Activated T-cell treated with anti-CD3 and anti-CD28 coated beads, Interleukin-2, amount 50 U/mL, for 24 hours (primary cell): ENCODE results near the gene CDC42.
A peak's percentile ranks its signal among the peaks of the same experiment; 100 is the strongest.
"Not testable (repeated sequence)": the region's sequence is repeated elsewhere in the genome, so short reads cannot be mapped to it uniquely, and the experiment has no call there.

Experiments
- DNase-seq: peaks from one replicate; pipeline ENCODE4 v3.0.0-alpha.2; 2020
- H3K27ac Mint-ChIP-seq: 2 replicates; pipeline ENCODE4 v1.8.0; 2020; ENCODE audit warnings: mild to moderate bottlenecking, mixed read lengths
- H3K27me3 Mint-ChIP-seq: 2 replicates; pipeline ENCODE4 v1.8.0; 2020; ENCODE audit warnings: mixed read lengths
- H3K36me3 Mint-ChIP-seq: 2 replicates; pipeline ENCODE4 v1.8.0; 2020; ENCODE audit warnings: low read depth, mixed read lengths
- H3K4me1 Mint-ChIP-seq: 2 replicates; pipeline ENCODE4 v1.8.0; 2020; ENCODE audit warnings: low read depth, mixed read lengths
- H3K4me3 Mint-ChIP-seq: 2 replicates; pipeline ENCODE4 v1.8.0; 2020; ENCODE audit warnings: mild to moderate bottlenecking, moderate library complexity, mixed read lengths
- H3K9me3 Mint-ChIP-seq: 2 replicates; pipeline ENCODE4 v1.8.0; 2020; ENCODE audit warnings: mixed read lengths

Gene CDC42

GRCh38 chr1:22025368-22026155 lies 26.9 kb upstream of the CDC42 start:
- H3K4me3 Mint-ChIP-seq = peak overlapping the region; percentile 90
- peak; percentile 89 for DNase-seq
- H3K27me3 Mint-ChIP-seq = no peaks in the 10 kb centered on the region
- peaks cover 15% of the 10 kb centered on the region for H3K36me3 Mint-ChIP-seq
- H3K27ac Mint-ChIP-seq = peak overlapping the region; percentile 98
- H3K9me3 Mint-ChIP-seq = no peaks in the 10 kb centered on the region
- peaks cover 64% of the 10 kb centered on the region for H3K4me1 Mint-ChIP-seq

GRCh38 chr1:22026924-22027289 lies 25.6 kb upstream of the CDC42 start:
- H3K27ac Mint-ChIP-seq = peak overlapping the region; percentile 98
- H3K4me3 Mint-ChIP-seq = peak overlapping the region; percentile 90
- peaks cover 72% of the 10 kb centered on the region for H3K4me1 Mint-ChIP-seq
- peaks cover 15% of the 10 kb centered on the region for H3K36me3 Mint-ChIP-seq
- no peaks in the 10 kb centered on the region for H3K9me3 Mint-ChIP-seq
- DNase-seq = no peak
- H3K27me3 Mint-ChIP-seq = no peaks in the 10 kb centered on the region

- Mint-ChIP-seq H3K4me1 (peaks cover 65% of the 10 kb centered on the region), H3K27me3 (no peaks in the 10 kb centered on the region), H3K36me3 (peaks cover 15% of the 10 kb centered on the region), H3K9me3 (no peaks in the 10 kb centered on the region), H3K27ac (peak overlapping the region; percentile 1), H3K4me3 (no peak overlapping the region)
- no peak for DNase-seq
Measured at GRCh38 chr1:22030057-22030456, 22.5 kb upstream of the CDC42 start.

- peaks cover 10% of the 10 kb centered on the region for H3K36me3 Mint-ChIP-seq
- H3K27me3 Mint-ChIP-seq = no peaks in the 10 kb centered on the region
- DNase-seq = no peak
- no peak overlapping the region for H3K27ac Mint-ChIP-seq
- no peak overlapping the region for H3K4me3 Mint-ChIP-seq
- no peaks in the 10 kb centered on the region for H3K9me3 Mint-ChIP-seq
- H3K4me1 Mint-ChIP-seq = peaks cover 65% of the 10 kb centered on the region
Measured at GRCh38 chr1:22030473-22030872, 22.0 kb upstream of the CDC42 start.

- peak; percentile 53 for DNase-seq
- H3K4me1 Mint-ChIP-seq = peaks cover 59% of the 10 kb centered on the region
- peaks cover 5% of the 10 kb centered on the region for H3K36me3 Mint-ChIP-seq
- H3K9me3 Mint-ChIP-seq = no peaks in the 10 kb centered on the region
- peak overlapping the region; percentile 81 for H3K27ac Mint-ChIP-seq
- H3K27me3 Mint-ChIP-seq = no peaks in the 10 kb centered on the region
- H3K4me3 Mint-ChIP-seq = peak overlapping the region; percentile 53
Measured at GRCh38 chr1:22031214-22031962, 21.1 kb upstream of the CDC42 start.

GRCh38 chr1:22034834-22035233 lies 17.7 kb upstream of the CDC42 start:
- H3K4me1 Mint-ChIP-seq = peaks cover 55% of the 10 kb centered on the region
- H3K4me3 Mint-ChIP-seq, H3K9me3 Mint-ChIP-seq, H3K36me3 Mint-ChIP-seq, H3K27me3 Mint-ChIP-seq, DNase-seq, H3K27ac Mint-ChIP-seq: not testable (repeated sequence)

GRCh38 chr1:22037520-22037919 lies 15.0 kb upstream of the CDC42 start:
- no peaks in the 10 kb centered on the region for H3K27me3 Mint-ChIP-seq
- H3K4me1 Mint-ChIP-seq = peaks cover 48% of the 10 kb centered on the region
- no peaks in the 10 kb centered on the region for H3K36me3 Mint-ChIP-seq
- no peaks in the 10 kb centered on the region for H3K9me3 Mint-ChIP-seq
- DNase-seq = no peak
- H3K4me3 Mint-ChIP-seq = no peak overlapping the region
- peak overlapping the region; percentile 14 for H3K27ac Mint-ChIP-seq

- Mint-ChIP-seq H3K4me3 (no peak overlapping the region), H3K27ac (no peak overlapping the region), H3K36me3 (no peaks in the 10 kb centered on the region), H3K4me1 (peaks cover 48% of the 10 kb centered on the region), H3K27me3 (no peaks in the 10 kb centered on the region), H3K9me3 (no peaks in the 10 kb centered on the region)
- no peak for DNase-seq
Measured at GRCh38 chr1:22038036-22038435, 14.5 kb upstream of the CDC42 start.

GRCh38 chr1:22039594-22040285 lies 12.8 kb upstream of the CDC42 start:
- peak overlapping the region; percentile 69 for H3K4me3 Mint-ChIP-seq
- no peaks in the 10 kb centered on the region for H3K27me3 Mint-ChIP-seq
- H3K4me1 Mint-ChIP-seq = peaks cover 54% of the 10 kb centered on the region
- peak overlapping the region; percentile 94 for H3K27ac Mint-ChIP-seq
- no peaks in the 10 kb centered on the region for H3K9me3 Mint-ChIP-seq
- no peaks in the 10 kb centered on the region for H3K36me3 Mint-ChIP-seq
- DNase-seq = peak; percentile 80

GRCh38 chr1:22040286-22040623 lies 12.3 kb upstream of the CDC42 start:
- Mint-ChIP-seq H3K27me3 (no peaks in the 10 kb centered on the region), H3K36me3 (no peaks in the 10 kb centered on the region), H3K27ac (peak overlapping the region; percentile 94), H3K9me3 (peaks cover under 1% of the 10 kb centered on the region), H3K4me1 (peaks cover 58% of the 10 kb centered on the region), H3K4me3 (peak overlapping the region; percentile 69)
- no peak for DNase-seq

- H3K36me3 Mint-ChIP-seq = no peaks in the 10 kb centered on the region
- peaks cover 62% of the 10 kb centered on the region for H3K4me1 Mint-ChIP-seq
- H3K9me3 Mint-ChIP-seq = peaks cover 3% of the 10 kb centered on the region
- no peaks in the 10 kb centered on the region for H3K27me3 Mint-ChIP-seq
- peak overlapping the region; percentile 85 for H3K27ac Mint-ChIP-seq
- DNase-seq = no peak
- no peak overlapping the region for H3K4me3 Mint-ChIP-seq
Measured at GRCh38 chr1:22041505-22041904, 11.0 kb upstream of the CDC42 start.

GRCh38 chr1:22043198-22043769 lies 9.2 kb upstream of the CDC42 start:
- H3K4me1 Mint-ChIP-seq = peaks cover 64% of the 10 kb centered on the region
- no peak overlapping the region for H3K4me3 Mint-ChIP-seq
- no peaks in the 10 kb centered on the region for H3K27me3 Mint-ChIP-seq
- peak overlapping the region; percentile 32 for H3K27ac Mint-ChIP-seq
- no peaks in the 10 kb centered on the region for H3K36me3 Mint-ChIP-seq
- peaks cover 3% of the 10 kb centered on the region for H3K9me3 Mint-ChIP-seq
- DNase-seq = no peak

- H3K27ac Mint-ChIP-seq = no peak overlapping the region
- H3K27me3 Mint-ChIP-seq = no peaks in the 10 kb centered on the region
- peaks cover 66% of the 10 kb centered on the region for H3K4me1 Mint-ChIP-seq
- no peaks in the 10 kb centered on the region for H3K36me3 Mint-ChIP-seq
- DNase-seq = no peak
- H3K4me3 Mint-ChIP-seq = no peak overlapping the region
- H3K9me3 Mint-ChIP-seq = peaks cover 3% of the 10 kb centered on the region
Measured at GRCh38 chr1:22044690-22045420, 7.7 kb upstream of the CDC42 start.

- no peak overlapping the region for H3K4me3 Mint-ChIP-seq
- peaks cover 3% of the 10 kb centered on the region for H3K9me3 Mint-ChIP-seq
- H3K36me3 Mint-ChIP-seq = no peaks in the 10 kb centered on the region
- H3K4me1 Mint-ChIP-seq = peaks cover 63% of the 10 kb centered on the region
- no peak overlapping the region for H3K27ac Mint-ChIP-seq
- H3K27me3 Mint-ChIP-seq = no peaks in the 10 kb centered on the region
- DNase-seq = no peak
Measured at GRCh38 chr1:22045604-22046228, 6.8 kb upstream of the CDC42 start.
